ENCODE measurements around the gene ELP4.

The ELP4 gene

GRCh38 chr11:31826536-31827438 is 317.2 kb downstream of the ELP4 start:
- DNase-seq, result no peak

DNA sequence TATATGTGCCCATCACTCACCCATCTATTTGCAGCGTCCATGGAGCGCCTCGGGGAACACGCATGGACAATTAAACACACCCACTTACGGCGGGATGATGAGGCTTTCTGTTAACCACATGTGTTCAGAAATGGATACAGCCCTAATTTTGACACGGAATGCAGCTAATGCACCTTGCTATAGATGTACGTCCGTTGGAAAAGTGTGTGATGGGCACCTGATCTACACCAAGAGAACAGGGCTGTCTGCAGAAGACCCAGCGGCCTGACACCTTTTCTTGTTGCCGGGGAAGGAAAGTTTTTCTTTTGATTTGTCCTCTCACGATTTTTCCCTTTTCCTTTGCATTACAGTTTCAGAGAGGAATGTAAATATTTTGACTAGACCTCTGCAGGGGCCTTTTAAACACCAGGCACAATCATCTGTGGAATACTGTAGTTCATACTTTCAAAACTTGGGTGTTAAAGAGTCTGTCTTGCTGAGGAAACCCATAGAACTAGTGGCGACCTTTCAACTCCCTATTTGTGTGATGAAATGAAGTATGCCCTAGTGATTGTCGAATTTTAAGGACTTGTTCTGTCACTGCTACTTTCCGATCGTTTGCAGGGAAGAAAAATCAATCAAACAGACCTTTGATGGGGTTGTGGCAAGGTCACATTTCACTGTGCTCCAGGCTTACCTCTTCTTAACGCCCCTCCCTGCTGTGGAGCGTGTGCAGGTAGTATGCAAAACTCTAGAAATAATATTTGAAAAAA is 318.1 kb downstream of the ELP4 start:
- no peak for DNase-seq

DNA sequence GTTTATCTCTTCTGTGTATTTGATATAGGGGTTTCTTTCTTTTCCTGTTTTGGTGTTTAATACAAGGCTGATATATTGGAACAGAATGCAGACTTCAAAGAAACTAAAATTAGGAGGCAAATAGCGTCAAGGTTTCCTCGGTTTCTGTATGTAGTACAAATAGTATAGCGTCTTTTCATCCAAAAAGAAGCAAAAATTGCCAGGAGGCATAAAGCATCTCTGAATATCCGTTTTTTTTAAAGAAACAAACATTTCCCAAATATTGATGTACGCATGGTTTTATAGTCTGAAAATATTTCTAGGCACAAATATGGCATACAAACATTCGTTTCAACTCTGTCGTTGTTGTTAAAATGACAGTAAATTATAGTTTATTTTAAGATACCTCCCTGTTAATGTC is 318.6 kb downstream of the ELP4 start:
- no peak for DNase-seq

DNA sequence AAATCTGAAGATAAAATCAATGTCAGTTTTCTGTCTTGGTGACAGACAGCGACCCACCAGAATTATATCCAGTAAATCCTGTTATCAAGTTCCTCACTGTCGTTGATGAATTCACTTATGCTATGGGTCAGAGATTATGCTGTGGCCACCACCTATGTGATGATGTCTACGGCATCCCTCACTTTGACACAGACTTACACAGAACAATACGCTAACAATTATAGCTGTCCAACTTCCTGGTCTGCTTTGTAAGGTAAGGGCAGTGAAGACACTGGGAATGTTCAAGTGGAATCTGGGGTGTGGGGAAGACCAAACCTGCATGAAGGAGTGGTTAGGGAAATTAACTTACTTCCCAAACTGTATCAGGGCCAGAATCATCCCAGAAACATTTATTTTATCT is 320.8 kb downstream of the ELP4 start:
- no peak for DNase-seq

DNA sequence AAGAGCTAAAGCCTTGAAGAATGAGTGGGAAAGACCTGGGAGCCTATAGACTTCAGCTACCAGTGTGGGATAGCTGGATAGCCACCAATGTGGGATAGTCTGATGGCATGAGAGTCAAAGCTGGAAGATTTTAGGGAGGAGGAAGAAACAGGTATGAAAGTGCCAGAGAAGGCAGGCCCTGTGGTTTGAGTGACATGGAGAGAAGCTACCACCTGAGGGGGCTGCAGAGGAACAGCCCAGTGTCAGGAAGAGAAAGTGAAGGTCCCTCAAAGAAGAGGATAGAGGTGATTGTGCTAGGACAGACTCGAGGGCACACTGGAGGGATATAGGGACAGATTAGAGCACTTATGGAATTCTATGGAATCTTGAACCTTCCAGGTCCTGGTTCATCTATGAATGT is 324.7 kb downstream of the ELP4 start:
- DNase-seq, result no peak
